Suprapubic skin (tissue), 4 donors: ENCODE data around the gene ANK2.

ENCODE experiments used
- EP300 ChIP-seq: sonication (generic); formaldehyde crosslinking; IDR thresholded peaks from one replicate; pipeline ENCODE4 v1.6.1; 2017; ENCODE audit warnings: antibody characterized with exemption
- POLR2A ChIP-seq, 2 donors: fragments of 450-650 bp; IDR thresholded peaks; one replicate each; pipeline ENCODE4 v1.6.1; 2017; ENCODE audit warnings: antibody characterized with exemption in 2 of 2, mild to moderate bottlenecking in 2 of 2, moderate library complexity in 2 of 2
- POLR2AphosphoS5 ChIP-seq, 3 donors: sonication (generic); formaldehyde crosslinking; IDR thresholded peaks; one replicate each; pipeline ENCODE4 v1.6.1; 2017; ENCODE audit warnings: antibody characterized with exemption in 3 of 3
- TF ChIP-seq, protein P1 (sequence below), 2 donors: fragments of 200-600 bp in 1 of 2; fragments of 450-650 bp in 1 of 2; sonication (generic) in 1 of 2; IDR thresholded peaks; one replicate each; pipeline ENCODE4 v1.5.1; 2016 to 2019; ENCODE audit warnings: antibody characterized with exemption in 2 of 2, mild to moderate bottlenecking in 1 of 2, moderate library complexity in 1 of 2

DNA sequence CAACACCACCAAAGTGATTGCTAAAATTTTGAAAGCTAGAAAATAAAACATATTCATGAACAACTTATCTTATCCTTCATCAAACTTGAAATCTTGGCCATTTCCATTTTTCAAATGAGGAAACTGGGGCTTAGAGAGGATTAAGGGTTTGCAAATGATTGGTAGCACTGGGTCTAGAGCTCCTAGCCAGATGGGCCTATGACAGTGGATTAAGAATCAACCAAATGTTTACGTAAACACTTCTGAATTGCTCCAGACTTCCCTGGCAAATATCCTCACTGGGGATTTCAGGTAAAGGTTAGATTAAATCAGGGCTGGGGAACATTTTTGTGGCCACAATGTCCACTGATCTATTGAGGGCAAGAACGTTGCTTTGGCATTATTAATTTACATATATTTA is 241.2 kb downstream of the ANK2 start:
- TF ChIP-seq, protein P1, sequence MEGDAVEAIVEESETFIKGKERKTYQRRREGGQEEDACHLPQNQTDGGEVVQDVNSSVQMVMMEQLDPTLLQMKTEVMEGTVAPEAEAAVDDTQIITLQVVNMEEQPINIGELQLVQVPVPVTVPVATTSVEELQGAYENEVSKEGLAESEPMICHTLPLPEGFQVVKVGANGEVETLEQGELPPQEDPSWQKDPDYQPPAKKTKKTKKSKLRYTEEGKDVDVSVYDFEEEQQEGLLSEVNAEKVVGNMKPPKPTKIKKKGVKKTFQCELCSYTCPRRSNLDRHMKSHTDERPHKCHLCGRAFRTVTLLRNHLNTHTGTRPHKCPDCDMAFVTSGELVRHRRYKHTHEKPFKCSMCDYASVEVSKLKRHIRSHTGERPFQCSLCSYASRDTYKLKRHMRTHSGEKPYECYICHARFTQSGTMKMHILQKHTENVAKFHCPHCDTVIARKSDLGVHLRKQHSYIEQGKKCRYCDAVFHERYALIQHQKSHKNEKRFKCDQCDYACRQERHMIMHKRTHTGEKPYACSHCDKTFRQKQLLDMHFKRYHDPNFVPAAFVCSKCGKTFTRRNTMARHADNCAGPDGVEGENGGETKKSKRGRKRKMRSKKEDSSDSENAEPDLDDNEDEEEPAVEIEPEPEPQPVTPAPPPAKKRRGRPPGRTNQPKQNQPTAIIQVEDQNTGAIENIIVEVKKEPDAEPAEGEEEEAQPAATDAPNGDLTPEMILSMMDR (IDR thresholded peaks at IDR 0.05): no peak
- TF ChIP-seq POLR2A (IDR thresholded peaks at IDR 0.05) (no peak), EP300 (no peak), POLR2AphosphoS5 (IDR thresholded peaks at IDR 0.05) (no peak)
